Suppressor macrophage (primary cell): Measurements from ENCODE around the gene ACCSL.

Source experiments
- DNase-seq, 4 experiments: peaks; one replicate each; pipeline ENCODE4 v3.0.0-alpha.2; 2020 to 2022
- total RNA-seq, 17 experiments: gene quantifications; one replicate each; lab custom pipeline; 2026; ENCODE audit warnings: mixed read lengths in 6 of 17, inconsistent platforms in 3 of 17; lab: John Stamatoyannopoulos, UW

ACCSL gene
- total RNA-seq, result 0 to 1.3 (median 0) reads per million in 17 experiments

DNA sequence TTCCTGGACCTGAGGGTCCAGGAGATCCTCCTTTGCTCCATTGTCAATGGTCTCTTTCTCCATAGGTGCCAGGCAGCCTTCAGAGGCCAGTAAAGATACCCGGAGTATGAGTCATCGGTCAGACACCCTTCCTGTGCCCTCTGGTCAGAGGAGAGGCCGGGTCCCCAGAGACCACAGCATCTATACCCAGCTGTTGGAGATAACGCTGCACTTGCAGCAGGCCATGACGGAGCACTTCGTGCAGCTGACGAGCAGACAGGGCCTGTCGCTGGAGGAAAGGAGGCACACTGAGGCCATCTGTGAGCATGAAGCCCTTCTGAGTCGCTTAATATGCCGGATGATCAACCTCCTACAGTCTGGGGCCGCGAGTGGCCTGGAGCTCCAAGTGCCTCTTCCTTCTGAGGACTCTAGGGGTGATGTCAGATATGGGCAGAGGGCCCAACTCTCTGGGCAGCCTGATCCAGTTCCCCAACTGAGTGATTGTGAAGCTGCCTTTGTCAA, at the start of gene ACCSL:
Gene ACCSL, plus strand, starts transcription at position 51 of the 501 bp plus-strand sequence. Its CDS starts 56 bp downstream, at position 107.
- DNase-seq, result no peak

DNA sequence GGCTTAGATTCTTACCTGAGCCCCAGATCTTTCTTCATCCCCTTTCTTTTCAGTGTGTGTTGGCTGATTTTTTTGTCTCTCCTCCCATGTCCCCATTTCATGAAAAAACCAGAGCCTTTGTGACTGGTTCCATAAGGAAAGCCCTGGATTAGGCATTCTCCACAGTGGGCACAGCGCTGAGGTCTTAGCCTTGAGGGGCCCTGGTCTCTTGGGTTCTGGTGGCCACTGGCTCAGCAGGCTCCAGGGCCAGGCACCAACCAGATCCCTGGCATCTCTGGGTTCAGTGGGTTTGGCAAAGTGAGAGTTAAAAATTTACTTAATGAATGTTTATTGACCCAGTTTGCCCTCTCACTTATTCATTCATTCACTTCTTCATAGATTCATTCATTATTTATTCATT, 49.5 kb upstream of the ACCSL start:
- no peak for DNase-seq

DNA sequence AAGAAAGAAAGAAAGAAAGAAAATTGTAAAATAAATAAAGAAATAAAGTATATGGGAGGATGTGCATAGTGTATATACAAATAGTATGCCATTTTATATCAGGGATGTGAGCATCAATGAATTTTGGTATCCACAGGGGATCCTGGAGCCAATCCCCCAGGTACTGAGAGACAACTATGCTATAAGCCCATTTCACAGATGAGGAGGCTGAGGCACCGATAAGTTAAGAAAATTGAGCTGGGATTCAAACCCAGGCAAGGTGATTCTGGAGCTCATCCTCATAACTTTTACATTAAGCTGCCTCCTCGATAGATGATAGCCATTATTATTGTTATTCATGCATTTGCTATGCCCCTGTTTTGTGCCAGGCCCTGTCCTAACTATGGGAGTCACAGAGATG, 47.0 kb upstream of the ACCSL start:
- no peak for DNase-seq

- no peak for DNase-seq
Observed at GRCh38 chr11:44002191-44003093, 45.3 kb upstream of the ACCSL start.

GRCh38 chr11:44003736-44004451, 43.9 kb upstream of the ACCSL start:
- no peak for DNase-seq

DNA sequence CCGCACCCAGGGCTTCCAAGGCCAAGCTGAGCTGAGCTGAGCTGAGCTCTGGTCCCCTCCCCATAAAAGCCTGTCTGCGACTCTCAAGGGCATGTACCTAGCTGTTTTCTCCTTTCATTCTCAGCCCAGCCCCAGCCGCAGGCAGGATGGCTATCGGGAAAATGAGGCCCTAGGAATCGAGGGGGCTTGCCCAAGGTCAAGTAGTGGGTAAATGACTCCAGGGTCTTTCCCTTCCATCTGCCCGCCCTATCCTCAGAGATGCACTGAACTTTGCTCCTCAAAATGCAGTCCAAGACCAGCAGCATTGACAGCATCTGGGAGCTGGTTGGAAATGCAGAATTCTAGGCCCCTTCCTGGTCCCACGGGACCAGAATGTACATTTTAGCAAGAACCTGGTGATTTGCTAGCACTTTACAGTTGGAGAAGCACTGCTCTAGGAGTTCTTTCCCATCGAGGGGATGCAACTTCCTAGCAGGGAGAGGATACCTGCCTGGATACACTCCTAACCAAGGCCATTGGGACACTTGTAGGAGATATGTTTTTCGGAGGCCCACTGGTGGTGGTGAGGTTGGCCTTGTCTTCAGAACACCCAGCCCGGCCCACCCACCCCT, 43.2 kb upstream of the ACCSL start:
- DNase-seq, result no peak

DNA sequence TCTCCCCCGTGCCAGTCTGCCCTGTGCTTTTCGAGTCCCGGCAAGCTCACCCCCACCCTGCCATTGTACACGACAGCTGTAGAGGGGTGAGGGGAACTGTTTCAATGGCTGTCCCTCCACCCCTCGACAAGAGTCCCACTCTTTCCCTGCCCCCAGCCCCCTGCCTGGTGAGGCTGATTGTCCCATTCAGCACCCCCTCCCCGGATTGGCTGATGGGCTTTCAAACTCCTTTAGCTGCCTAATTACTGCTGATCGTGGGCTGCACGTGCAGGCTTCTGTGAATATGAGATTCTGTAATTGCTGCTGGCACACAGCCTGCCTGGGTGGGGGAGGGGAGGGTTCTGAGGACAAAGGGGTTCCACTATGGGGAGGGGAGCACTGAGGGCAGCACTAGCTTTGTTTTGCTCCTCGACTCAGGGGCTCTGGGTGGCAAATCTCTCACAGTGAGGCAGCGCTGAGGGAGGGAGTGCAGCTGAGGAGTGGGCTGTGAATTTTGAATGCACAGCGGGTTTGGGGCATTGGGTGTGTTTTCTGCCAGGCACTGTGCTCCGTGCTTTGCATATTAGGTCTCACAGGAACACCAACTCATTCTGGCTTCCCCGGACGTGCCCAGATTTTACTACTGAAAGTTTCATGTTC, 42.6 kb upstream of the ACCSL start:
- DNase-seq, result no peak

GRCh38 chr11:44005956-44006355, 41.8 kb upstream of the ACCSL start:
- no peak for DNase-seq

- DNase-seq, result no peak
Observed at GRCh38 chr11:44006917-44007361, 40.8 kb upstream of the ACCSL start.

DNA sequence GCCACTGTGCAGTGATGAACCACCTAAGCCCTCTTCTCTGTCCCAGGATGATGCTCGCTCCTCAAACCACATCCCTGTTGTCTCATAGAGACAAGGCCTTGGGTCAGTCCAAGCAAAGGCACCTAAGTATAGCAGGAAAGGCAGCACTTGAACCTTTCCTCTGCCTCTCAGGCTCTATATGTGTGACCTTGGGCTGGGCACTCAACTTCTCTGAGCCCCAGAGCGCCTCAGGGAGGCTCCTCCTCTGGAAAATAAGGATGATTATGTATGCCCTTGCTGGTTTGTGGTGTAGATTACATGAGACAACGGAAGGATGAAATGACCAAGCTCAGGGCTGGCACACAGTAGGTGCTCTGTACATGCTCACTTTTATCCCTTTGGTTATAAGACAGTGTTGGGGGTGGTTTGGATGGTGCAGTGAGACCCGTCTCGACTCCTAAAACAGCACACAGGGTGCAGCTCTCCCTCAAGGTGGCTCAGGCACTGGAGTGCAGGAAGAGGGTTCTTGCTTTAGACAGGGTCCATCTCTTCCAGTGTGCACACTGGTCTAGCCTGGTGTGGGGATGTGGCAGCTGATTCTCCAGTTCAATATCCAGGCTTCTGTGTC, 40.2 kb upstream of the ACCSL start:
- no peak for DNase-seq

DNA sequence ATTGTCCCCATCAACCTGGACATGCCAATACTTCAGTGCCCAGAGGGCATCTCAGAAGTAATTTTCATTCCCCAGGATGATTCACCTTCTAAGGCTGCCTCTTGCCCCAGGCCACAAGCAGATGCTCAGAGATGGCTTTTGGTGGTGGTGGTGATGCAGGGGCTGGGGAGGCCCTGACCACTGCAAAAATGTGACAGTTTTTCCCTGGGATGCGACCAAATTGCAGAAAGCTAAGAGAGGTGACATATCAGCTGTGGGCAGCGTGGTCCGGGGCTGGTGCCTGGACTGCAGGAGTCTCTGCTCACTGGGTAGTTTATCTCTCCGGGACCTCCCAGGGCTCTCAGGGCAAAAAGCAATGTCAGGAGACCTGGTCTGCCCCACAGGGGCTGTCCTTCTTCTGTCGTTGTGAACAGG, 39.7 kb upstream of the ACCSL start:
- DNase-seq, result no peak

GRCh38 chr11:44008698-44009097, 39.1 kb upstream of the ACCSL start:
- DNase-seq, result no peak

DNA sequence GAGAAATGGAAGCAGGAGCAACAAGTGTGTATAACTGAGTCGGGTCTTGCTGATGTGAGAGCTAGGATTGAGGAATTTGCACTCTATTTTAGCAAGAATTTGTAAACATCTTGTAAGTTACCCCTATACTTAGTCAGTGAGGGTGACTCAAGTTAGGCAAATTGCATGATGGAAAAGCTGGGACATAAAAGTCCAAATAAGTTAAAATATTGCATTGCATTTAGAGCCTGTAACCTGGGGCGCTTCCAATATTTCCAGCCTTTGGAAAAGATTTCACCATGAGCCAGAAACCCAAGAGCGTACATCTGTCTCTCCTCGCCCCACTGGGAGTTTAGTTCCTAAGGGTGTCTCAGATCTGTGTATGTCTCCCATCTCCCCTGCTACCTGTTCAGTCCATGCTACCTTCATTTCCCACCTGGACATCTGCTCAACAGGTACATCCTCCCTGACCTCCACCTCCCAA, 37.0 kb upstream of the ACCSL start:
- DNase-seq, result no peak

DNA sequence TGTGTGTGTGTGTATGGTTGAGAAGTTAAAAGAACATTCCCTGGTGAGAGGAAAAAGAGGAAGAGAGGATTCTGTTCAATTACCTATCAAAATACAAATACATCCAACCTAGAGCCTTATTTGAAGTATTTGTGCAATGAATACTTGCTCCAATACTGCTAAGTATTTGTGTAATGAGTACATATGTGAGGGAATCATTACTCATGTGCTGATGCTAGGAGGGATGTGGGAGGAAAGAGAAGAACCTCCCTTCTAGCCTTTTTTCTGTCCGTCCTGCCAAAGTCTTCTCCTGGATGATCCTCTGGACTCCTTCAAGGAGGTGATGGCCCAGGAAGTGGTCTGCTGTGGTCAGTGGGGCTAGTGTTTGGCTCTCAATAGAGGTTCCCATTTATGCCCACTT, 36.0 kb upstream of the ACCSL start:
- DNase-seq, result no peak

DNA sequence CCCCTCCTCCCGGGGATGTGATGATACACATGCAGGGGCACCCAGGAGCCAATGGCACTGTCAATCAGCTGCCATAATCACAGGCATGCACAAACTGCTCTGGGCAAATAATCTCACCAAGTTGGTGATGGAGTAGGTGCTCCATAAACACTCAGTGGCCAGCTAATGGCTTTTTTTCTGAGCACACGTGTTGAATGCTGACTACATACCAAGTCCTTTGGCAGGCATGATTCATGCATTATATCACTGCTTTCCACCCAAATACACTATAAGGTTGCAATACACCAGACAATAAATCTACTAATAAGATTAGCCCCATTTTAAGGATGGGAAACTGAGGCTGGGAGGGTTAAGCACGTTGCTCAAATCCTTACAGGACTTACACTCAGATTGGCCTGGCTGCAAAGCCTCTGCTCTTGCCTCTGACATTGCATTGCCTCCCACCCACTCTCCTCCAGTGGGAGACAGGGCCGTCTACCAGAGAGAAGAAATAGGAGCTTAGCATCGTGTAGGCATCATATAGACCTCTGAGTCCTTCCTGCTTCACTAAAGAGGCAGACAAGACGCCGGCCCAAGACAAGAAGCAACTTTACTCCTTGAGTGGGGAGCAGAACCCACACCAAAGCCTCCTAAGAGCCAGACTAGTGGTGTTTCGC, 32.7 kb upstream of the ACCSL start:
- no peak for DNase-seq

- no peak for DNase-seq
Observed at GRCh38 chr11:44015624-44016007, 32.2 kb upstream of the ACCSL start.

- DNase-seq, result no peak
Observed at GRCh38 chr11:44016131-44016530, 31.6 kb upstream of the ACCSL start.

DNA sequence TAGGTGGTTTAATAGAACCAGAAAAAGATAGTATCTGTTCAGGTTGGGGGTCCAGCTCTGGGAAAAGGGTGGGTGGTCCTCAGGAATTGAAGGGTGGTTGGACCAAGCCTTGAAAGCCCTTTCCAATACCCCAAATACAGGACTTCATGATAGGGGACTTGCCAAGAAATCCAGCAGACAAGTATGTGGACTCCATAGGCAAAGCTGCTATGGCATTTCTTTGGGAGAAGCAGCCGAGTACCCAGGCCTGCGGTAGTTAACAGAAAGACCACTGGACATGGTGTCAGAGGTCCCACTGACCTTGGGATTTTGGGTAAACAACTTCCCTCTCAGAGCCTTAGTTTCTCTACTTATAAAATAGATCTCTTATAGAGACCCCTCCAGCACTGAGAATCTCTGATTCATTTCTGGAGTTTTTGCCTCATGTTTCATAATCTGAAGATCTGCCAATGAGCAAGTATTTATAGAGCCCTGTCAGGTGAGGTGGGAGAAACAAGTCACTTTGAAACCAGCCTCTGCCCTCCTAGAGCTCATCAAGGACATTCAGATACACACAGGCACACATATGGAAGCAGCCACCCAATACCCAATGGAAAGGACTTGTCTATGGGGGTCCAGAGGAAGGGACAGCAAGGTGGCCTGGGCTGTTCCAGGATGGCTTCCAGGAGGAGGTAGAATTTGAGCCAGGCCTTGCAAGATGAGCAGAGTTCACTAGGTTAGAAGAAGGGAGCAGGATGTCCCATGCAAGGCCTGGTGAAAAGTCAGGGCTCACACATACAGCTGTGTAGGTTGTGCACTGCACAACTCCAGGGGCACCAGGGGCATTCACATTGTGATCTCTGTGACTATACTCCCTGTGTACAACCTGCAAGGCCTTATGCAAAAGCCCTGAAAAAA, 31.0 kb upstream of the ACCSL start:
- DNase-seq, result no peak

DNA sequence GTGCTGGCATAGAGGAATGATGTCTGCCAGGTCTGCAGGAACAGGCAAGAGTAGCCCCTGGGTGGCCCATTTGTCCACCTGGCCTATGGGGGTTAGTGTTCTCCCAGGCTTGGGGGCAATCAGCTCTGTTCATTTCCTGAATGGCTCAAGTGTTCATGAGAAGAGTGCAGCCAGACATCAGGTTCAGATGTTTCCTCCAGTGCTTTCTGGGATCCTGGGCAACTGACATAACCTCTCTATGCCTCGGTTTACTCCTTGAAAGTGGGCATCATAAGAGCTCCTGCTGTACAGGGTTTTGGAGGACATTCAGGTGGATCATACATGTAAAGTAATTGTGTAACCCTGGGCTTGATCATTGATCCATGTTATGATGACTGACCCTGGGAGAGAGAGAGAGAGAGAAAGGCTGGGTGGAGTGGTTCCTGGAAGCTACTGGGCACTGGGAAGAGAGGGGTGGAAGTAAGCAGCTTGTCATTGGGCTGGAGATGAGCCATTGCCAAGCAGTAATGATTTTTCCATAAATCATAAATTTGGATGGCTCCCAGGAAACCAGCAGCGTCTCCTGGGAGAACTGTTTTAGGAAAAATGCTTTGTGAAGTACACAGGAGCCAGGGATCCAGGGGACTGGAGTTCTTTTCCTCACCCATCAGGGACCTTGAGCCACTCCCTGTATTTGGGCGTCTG, 30.2 kb upstream of the ACCSL start:
- no peak for DNase-seq

GRCh38 chr11:44018127-44018521, 29.7 kb upstream of the ACCSL start:
- no peak for DNase-seq
